Activated CD4-positive, alpha-beta T cell treated with anti-CD3 and anti-CD28 coated beads, Interleukin-2, amount 10 ng/mL, durations not matched to agents 7 days and 5 days (primary cell): ENCODE measurements around the gene ACYP2. TPM values are rescaled to one million over a fixed set of nuclear protein-coding genes. Genes with fewer than 3 reads are reported as not detected.

Experiments
- CTCF ChIA-PET: fragments of 350-600 bp; sonication (Branson Sonifier 250); formaldehyde crosslinking; loops from one replicate; lab custom pipeline; 2021; ENCODE audit warnings: antibody characterized with exemption; lab: Charles Lee
- POLR2A ChIA-PET: fragments of 350-600 bp; sonication (Branson Sonifier 250); formaldehyde crosslinking; loops from one replicate; lab custom pipeline; 2021; ENCODE audit warnings: antibody characterized with exemption; lab: Charles Lee
- DNase-seq: peaks from one replicate; pipeline ENCODE4 v3.0.0-alpha.2; 2020
- H3K27ac Mint-ChIP-seq: one replicate; pipeline ENCODE4 v1.8.0; 2021; ENCODE audit warnings: mild to moderate bottlenecking, moderate library complexity, mixed read lengths
- H3K27me3 Mint-ChIP-seq: one replicate; pipeline ENCODE4 v1.8.0; 2021; ENCODE audit warnings: mixed read lengths
- H3K36me3 Mint-ChIP-seq: one replicate; pipeline ENCODE4 v1.8.0; 2021; ENCODE audit warnings: low read depth, mixed read lengths
- H3K4me1 Mint-ChIP-seq: one replicate; pipeline ENCODE4 v1.8.0; 2021; ENCODE audit warnings: mixed read lengths
- H3K4me3 Mint-ChIP-seq: one replicate; pipeline ENCODE4 v1.8.0; 2021; ENCODE audit warnings: mild to moderate bottlenecking, moderate library complexity, mixed read lengths
- H3K9me3 Mint-ChIP-seq: one replicate; pipeline ENCODE4 v1.8.0; 2021; ENCODE audit warnings: mixed read lengths
- total RNA-seq, 2 experiments: library from RNA; stranded (reverse); gene quantifications; one replicate each; pipeline ENCODE4 v1.2.3, GENCODE V29; 2021

Gene ACYP2
- total RNA-seq, 2 experiments from 2014 or later, result 12.9 to 13.1 TPM

DNA sequence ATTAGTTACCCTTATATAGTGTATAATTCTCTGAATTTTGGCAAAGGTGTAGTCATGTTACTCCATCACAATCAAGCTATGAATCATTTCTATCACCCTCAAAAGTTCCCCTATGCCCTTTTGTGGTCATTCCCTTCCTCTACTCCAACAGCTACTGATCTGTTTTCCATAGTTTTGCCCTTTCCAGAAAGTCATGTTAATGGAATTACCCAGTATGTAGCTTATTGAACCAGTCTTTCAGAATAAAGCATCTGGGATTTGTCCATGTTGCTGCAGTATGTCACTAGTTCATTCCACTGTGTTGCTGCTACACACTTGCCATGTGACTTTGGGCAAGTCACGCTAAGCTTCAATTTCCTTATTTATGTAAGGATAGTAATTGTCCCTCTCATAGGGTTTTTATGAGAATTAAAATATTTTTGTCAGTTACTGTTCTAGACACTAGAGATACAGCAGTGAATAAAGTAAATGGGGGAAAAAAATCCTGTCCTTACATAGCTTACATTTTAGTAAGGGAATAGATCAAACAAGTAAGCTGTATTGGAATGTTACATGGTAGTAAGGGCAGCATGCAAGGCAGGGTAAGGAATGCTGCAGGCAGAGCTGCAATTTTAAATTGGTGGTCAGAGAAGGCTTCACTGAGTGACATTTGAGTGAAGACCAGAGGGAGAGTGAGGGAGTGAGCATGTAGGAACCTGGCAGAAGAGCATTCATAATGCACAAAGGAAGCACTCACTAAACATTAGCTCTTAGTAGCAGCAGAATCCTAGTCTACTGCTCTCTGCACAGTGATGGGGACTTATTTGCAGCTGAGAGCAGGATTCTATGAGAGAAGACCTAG, 220.9 kb downstream of the ACYP2 start:
- Mint-ChIP-seq H3K4me3 (no peak overlapping the region), H3K36me3 (no peaks in the 10 kb centered on the region), H3K27me3 (peaks cover 8% of the 10 kb centered on the region), H3K9me3 (no peaks in the 10 kb centered on the region), H3K27ac (no peak overlapping the region), H3K4me1 (peaks cover 1% of the 10 kb centered on the region)
- CTCF ChIA-PET, result no interaction called here
- DNase-seq, result no peak
- POLR2A ChIA-PET, result interaction anchor here (0.6 kb wide), 1 partner anchor 248 kb away, joined by 3 read pairs; no protein-coding TSS in a partner anchor

DNA sequence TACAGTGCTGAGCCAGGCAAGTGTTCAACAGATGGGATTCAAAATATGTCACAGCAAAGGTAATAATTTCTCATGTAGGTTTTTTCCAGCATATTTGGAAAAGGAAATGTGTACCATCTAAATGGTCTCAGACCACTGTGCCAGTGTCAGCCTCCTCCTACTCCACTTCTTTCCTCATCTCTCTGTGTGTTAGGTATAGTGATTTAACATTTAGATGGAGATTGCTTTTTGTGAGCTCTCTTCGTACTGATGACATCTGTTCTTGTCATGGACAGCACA, 221.5 kb downstream of the ACYP2 start:
- no peaks in the 10 kb centered on the region for H3K4me1 Mint-ChIP-seq
- CTCF ChIA-PET, result interaction anchor here (0.6 to 1.3 kb wide), 2 partner anchors 9 to 1683 kb away, joined by 3 to 4 read pairs; no protein-coding TSS in a partner anchor
- POLR2A ChIA-PET, result no interaction called here

GRCh38 chr2:54341656-54342055, 226.2 kb downstream of the ACYP2 start:
- H3K4me1 Mint-ChIP-seq, result no peaks in the 10 kb centered on the region
- peaks cover 36% of the 10 kb centered on the region for H3K27me3 Mint-ChIP-seq
- DNase-seq, result no peak
- ChIA-PET POLR2A (no interaction called here), CTCF (interaction anchor here (1.4 kb wide), 1 partner anchor 10 kb away, joined by 3 read pairs; no protein-coding TSS in a partner anchor)
- no peak overlapping the region for H3K4me3 Mint-ChIP-seq
- no peak overlapping the region for H3K27ac Mint-ChIP-seq
- no peaks in the 10 kb centered on the region for H3K36me3 Mint-ChIP-seq
- H3K9me3 Mint-ChIP-seq, result no peaks in the 10 kb centered on the region

More for the DNA sequence above, 221.5 kb downstream of the ACYP2 start:
- no peak overlapping the region for H3K4me3 Mint-ChIP-seq
- no peak for DNase-seq
- H3K9me3 Mint-ChIP-seq, result no peaks in the 10 kb centered on the region
- H3K36me3 Mint-ChIP-seq, result no peaks in the 10 kb centered on the region
- H3K27ac Mint-ChIP-seq, result no peak overlapping the region
- H3K27me3 Mint-ChIP-seq, result peaks cover 12% of the 10 kb centered on the region

DNA sequence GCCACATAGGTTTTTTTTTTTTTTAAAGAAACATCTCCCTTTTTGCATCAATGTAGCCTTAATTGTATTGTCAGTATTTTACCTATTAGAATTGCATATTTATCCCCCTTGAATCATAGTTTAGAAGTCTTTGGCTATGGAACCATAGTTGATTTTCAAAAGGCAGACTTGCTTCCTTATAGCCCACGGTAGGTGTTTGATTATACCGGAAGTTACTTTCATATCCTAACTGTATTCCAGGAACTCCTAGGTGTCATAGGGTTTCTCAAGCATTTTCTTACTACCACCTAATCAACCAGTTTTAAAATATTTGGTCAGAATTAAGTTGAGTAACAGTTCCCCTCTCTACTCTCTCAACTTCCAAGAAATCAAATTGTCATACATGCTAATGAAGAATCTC, 227.2 kb downstream of the ACYP2 start:
- CTCF ChIA-PET, result interaction anchor here (1.4 kb wide), 1 partner anchor 11 kb away, joined by 3 read pairs; no protein-coding TSS in a partner anchor

GRCh38 chr2:54347622-54348021, 232.2 kb downstream of the ACYP2 start:
- CTCF ChIA-PET, result interaction anchor here (0.5 kb wide), 1 partner anchor 221 kb away, joined by 3 read pairs; no protein-coding TSS in a partner anchor
- POLR2A ChIA-PET, result no interaction called here
- H3K4me1 Mint-ChIP-seq, result no peaks in the 10 kb centered on the region
- no peak overlapping the region for H3K27ac Mint-ChIP-seq
- no peaks in the 10 kb centered on the region for H3K9me3 Mint-ChIP-seq
- no peak for DNase-seq
- H3K4me3 Mint-ChIP-seq, result no peak overlapping the region
- peaks cover 39% of the 10 kb centered on the region for H3K27me3 Mint-ChIP-seq
- no peaks in the 10 kb centered on the region for H3K36me3 Mint-ChIP-seq

More for the DNA sequence above, 227.2 kb downstream of the ACYP2 start:
- Mint-ChIP-seq H3K36me3 (no peaks in the 10 kb centered on the region), H3K4me3 (no peak overlapping the region), H3K4me1 (no peaks in the 10 kb centered on the region), H3K27me3 (peaks cover 38% of the 10 kb centered on the region), H3K27ac (no peak overlapping the region), H3K9me3 (no peaks in the 10 kb centered on the region)
- DNase-seq, result no peak
- POLR2A ChIA-PET, result no interaction called here

- no peaks in the 10 kb centered on the region for H3K36me3 Mint-ChIP-seq
- no peak for DNase-seq
- H3K9me3 Mint-ChIP-seq, result no peaks in the 10 kb centered on the region
- no peaks in the 10 kb centered on the region for H3K4me1 Mint-ChIP-seq
- CTCF ChIA-PET, result interaction anchor here (1.2 kb wide), 1 partner anchor 79 kb away, joined by 3 read pairs; no protein-coding TSS in a partner anchor
- H3K27me3 Mint-ChIP-seq, result peaks cover 37% of the 10 kb centered on the region
- H3K4me3 Mint-ChIP-seq, result no peak overlapping the region
- H3K27ac Mint-ChIP-seq, result no peak overlapping the region
- POLR2A ChIA-PET, result no interaction called here
Measured at GRCh38 chr2:54348646-54349045, 233.2 kb downstream of the ACYP2 start.

DNA sequence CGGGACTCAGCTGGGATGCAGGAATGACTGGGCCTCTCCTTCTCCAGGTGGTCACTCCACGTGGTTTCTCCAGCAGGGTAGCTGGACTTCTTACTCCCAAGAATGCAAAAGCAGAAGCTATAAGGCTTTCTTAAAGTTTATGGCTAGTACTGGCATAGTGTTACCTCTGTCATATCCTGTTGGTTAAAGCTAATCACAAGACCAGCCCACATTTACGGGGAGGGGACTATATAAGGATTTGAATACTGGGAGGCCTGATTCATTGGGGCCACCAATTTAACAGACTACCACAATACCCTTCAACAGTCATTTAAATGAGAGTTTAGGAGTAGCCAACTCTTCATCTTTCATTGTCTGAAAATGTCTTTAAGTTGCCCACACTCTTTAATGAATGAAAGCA, 235.0 kb downstream of the ACYP2 start:
- H3K27ac Mint-ChIP-seq, result no peak overlapping the region
- peaks cover 25% of the 10 kb centered on the region for H3K27me3 Mint-ChIP-seq
- POLR2A ChIA-PET, result no interaction called here
- no peaks in the 10 kb centered on the region for H3K9me3 Mint-ChIP-seq
- H3K36me3 Mint-ChIP-seq, result no peaks in the 10 kb centered on the region
- CTCF ChIA-PET, result no interaction called here
- no peak for DNase-seq
- no peaks in the 10 kb centered on the region for H3K4me1 Mint-ChIP-seq
- H3K4me3 Mint-ChIP-seq, result no peak overlapping the region

GRCh38 chr2:54353216-54353615, 237.8 kb downstream of the ACYP2 start:
- H3K27ac Mint-ChIP-seq, result no peak overlapping the region
- POLR2A ChIA-PET, result no interaction called here
- H3K27me3 Mint-ChIP-seq, result peaks cover 10% of the 10 kb centered on the region
- no peaks in the 10 kb centered on the region for H3K36me3 Mint-ChIP-seq
- CTCF ChIA-PET, result no interaction called here
- H3K9me3 Mint-ChIP-seq, result no peaks in the 10 kb centered on the region
- no peaks in the 10 kb centered on the region for H3K4me1 Mint-ChIP-seq
- H3K4me3 Mint-ChIP-seq, result no peak overlapping the region
- no peak for DNase-seq

Other genes with a start within 250 kb of the ACYP2 start
- 10 to 100 TPM; 46.7 to 50.2 TPM for gene PSME4, start 144.6 kb upstream of the ACYP2 start, total RNA-seq
- not detected for gene TSPYL6, start 140.6 kb downstream of the ACYP2 start, total RNA-seq